Sigmoid colon (tissue), 7 donors: ENCODE measurements around the gene CACNA1C. TPM values are rescaled to one million over a fixed set of nuclear protein-coding genes. Genes with fewer than 3 reads are reported as not detected.
A peak's percentile ranks its signal among the peaks of the same experiment; 100 is the strongest.

Experiments used
- DNase-seq: peaks from one replicate; pipeline ENCODE4 v3.0.0-alpha.2; 2019
- H3K27ac ChIP-seq, 4 donors: fragments of 200-600 bp; sonication (generic); one replicate each; pipeline ENCODE4 v1.5.1; 2016 to 2019; ENCODE audit warnings: mild to moderate bottlenecking in 1 of 4
- H3K27me3 ChIP-seq, 3 donors: fragments of 200-600 bp; sonication (generic); one replicate each; pipeline ENCODE4 v1.5.1; 2019; ENCODE audit warnings: mild to moderate bottlenecking in 1 of 3
- H3K36me3 ChIP-seq, 4 donors: fragments of 200-600 bp; sonication (generic); one replicate each; pipeline ENCODE4 v1.5.1; 2016 to 2019
- H3K4me1 ChIP-seq, 4 donors: fragments of 200-600 bp; sonication (generic); one replicate each; pipeline ENCODE4 v1.5.1; 2017 to 2019
- H3K4me3 ChIP-seq, 4 donors: fragments of 200-600 bp; sonication (generic); one replicate each; pipeline ENCODE4 v1.5.1; 2017 to 2019; ENCODE audit warnings: mild to moderate bottlenecking in 2 of 4, moderate library complexity in 1 of 4
- H3K9me3 ChIP-seq, 4 donors: fragments of 200-600 bp in 3 of 4; sonication (generic) in 3 of 4; one replicate each; pipeline versions ENCODE4 v1.5.1 to v1.6.1; 2013 to 2019
- EP300 ChIP-seq, 4 donors: sonication (generic); formaldehyde crosslinking; IDR thresholded peaks; one replicate each; pipeline ENCODE4 v1.6.1; 2017; ENCODE audit warnings: antibody characterized with exemption in 4 of 4
- POLR2A ChIP-seq, 2 donors: fragments of 450-650 bp; IDR thresholded peaks; one replicate each; pipeline ENCODE4 v1.6.1; 2016; ENCODE audit warnings: antibody characterized with exemption in 2 of 2, mild to moderate bottlenecking in 2 of 2, moderate library complexity in 2 of 2
- POLR2AphosphoS5 ChIP-seq, 4 donors: sonication (generic); formaldehyde crosslinking; IDR thresholded peaks; one replicate each; pipeline ENCODE4 v1.6.1; 2017; ENCODE audit warnings: antibody characterized with exemption in 4 of 4
- WGBS, 2 donors: extraction: QIAGEN DNeasy Blood & Tissue Kit; methylation state at CpG; one replicate each; pipeline ENCODE4 v1.1.7; 2013; 5-methylcytosine and 5-hydroxymethylcytosine counted together
- intact Hi-C: fragments of 100-400 bp; cut with DNase I; formaldehyde crosslinking; loops from one replicate; pipeline ENCODE4 v1.15.1; 2023
- polyA plus RNA-seq, 3 donors: library from polyadenylated mRNA; stranded (reverse); fragments of 200-250 nt; gene quantifications; one replicate each; pipeline ENCODE4 v1.2.3, GENCODE V29; 2013
- total RNA-seq, 4 donors: library from RNA; depleted of rRNA; stranded (reverse); fragments of >200 nt; gene quantifications; one replicate each; pipeline ENCODE4 v1.1.0, GENCODE V29; 2016
- TF ChIP-seq, protein P1 (sequence below), 4 experiments: fragments of 450-650 bp in 3 of 4; fragments of 200-600 bp in 1 of 4; IDR thresholded peaks; one replicate each; pipeline ENCODE4 v1.5.1; 2016 to 2019; ENCODE audit warnings: antibody characterized with exemption in 4 of 4, mild to moderate bottlenecking in 3 of 4, moderate library complexity in 2 of 4
- donor health status: healthy with polysubstance abuse.
- donor health status: Bipolar disorder and iron deficiency.
- donor health status: healthy.

Gene CACNA1C
- total and polyA plus RNA-seq, 7 donors, result 0.46 to 213 (median 62.0) TPM

DNA sequence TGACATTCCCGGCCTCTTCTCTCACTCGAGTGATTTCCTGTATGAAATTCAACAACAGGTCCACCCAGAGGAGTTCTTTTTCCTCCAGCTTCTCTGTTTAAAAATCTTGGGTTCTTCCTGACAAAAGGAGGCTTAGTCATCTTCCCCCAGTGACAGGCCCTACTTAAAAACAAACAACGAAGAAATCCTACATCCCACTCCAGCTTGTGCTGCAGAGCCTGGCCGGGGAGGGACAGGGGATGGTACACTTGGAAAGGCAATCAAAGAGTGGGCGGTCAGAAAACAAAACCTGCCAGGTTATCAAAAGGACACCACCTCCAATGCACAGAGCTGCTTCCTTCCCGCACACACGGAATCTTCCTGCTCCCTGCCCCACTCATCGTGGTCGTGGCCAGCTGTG is 101.3 kb downstream of the CACNA1C start:
- TF ChIP-seq, protein P1, sequence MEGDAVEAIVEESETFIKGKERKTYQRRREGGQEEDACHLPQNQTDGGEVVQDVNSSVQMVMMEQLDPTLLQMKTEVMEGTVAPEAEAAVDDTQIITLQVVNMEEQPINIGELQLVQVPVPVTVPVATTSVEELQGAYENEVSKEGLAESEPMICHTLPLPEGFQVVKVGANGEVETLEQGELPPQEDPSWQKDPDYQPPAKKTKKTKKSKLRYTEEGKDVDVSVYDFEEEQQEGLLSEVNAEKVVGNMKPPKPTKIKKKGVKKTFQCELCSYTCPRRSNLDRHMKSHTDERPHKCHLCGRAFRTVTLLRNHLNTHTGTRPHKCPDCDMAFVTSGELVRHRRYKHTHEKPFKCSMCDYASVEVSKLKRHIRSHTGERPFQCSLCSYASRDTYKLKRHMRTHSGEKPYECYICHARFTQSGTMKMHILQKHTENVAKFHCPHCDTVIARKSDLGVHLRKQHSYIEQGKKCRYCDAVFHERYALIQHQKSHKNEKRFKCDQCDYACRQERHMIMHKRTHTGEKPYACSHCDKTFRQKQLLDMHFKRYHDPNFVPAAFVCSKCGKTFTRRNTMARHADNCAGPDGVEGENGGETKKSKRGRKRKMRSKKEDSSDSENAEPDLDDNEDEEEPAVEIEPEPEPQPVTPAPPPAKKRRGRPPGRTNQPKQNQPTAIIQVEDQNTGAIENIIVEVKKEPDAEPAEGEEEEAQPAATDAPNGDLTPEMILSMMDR (IDR thresholded peaks at IDR 0.05), result no peak
- peak in 1 of 4 donors; percentile 18 for TF ChIP-seq POLR2AphosphoS5 (IDR thresholded peaks at IDR 0.05)
- TF ChIP-seq EP300 (IDR thresholded peaks at IDR 0.05), result no peak
- no peak for TF ChIP-seq POLR2A (IDR thresholded peaks at IDR 0.05)
- H3K4me3 ChIP-seq, result no peak overlapping the region
- intact Hi-C loops, result no loop called here
- no peaks in the 10 kb centered on the region for H3K36me3 ChIP-seq
- no peaks in the 10 kb centered on the region for H3K9me3 ChIP-seq
- H3K27me3 ChIP-seq, result no peaks in the 10 kb centered on the region
- no peak for DNase-seq
- H3K27ac ChIP-seq, result peak overlapping the region; percentile 65 to 80 (median 74)
- WGBS, 2 donors, result 61 to 77% methylated on average over 9 of the region's 9 CpGs
- H3K4me1 ChIP-seq, result peaks cover 0 to 71% (median 53%) of the 10 kb centered on the region in 4 donors

- Histone ChIP-seq H3K9me3 (no peaks in the 10 kb centered on the region), H3K4me3 (no peak overlapping the region), H3K27ac (peak overlapping the region; percentile 65 to 80 (median 74)), H3K4me1 (peaks cover 0 to 67% (median 50%) of the 10 kb centered on the region in 4 donors), H3K36me3 (no peaks in the 10 kb centered on the region), H3K27me3 (no peaks in the 10 kb centered on the region)
- no peak for DNase-seq
- intact Hi-C loops, result no loop called here
- WGBS, 2 donors, result 93 to 96% methylated on average over 6 of the region's 6 CpGs
- TF ChIP-seq POLR2AphosphoS5 (IDR thresholded peaks at IDR 0.05) (no peak), EP300 (IDR thresholded peaks at IDR 0.05) (no peak), POLR2A (IDR thresholded peaks at IDR 0.05) (no peak)
- TF ChIP-seq, protein P1 (IDR thresholded peaks at IDR 0.05), result no peak
These were observed 101.7 kb downstream of the CACNA1C start for GRCh38 chr12:2154521-2154920.

GRCh38 chr12:2156333-2156732 is 103.5 kb downstream of the CACNA1C start:
- Histone ChIP-seq H3K27ac (peak overlapping the region in 3 of 4 donors; percentile 23 to 89 (median 80)), H3K36me3 (no peaks in the 10 kb centered on the region), H3K4me3 (no peak overlapping the region), H3K27me3 (no peaks in the 10 kb centered on the region), H3K4me1 (peaks cover 0 to 67% (median 53%) of the 10 kb centered on the region in 4 donors), H3K9me3 (no peaks in the 10 kb centered on the region)
- DNase-seq, result no peak
- 73 to 87% methylated on average over 5 of the region's 5 CpGs for WGBS, 2 donors
- no peak for TF ChIP-seq POLR2A (IDR thresholded peaks at IDR 0.05)
- no peak for TF ChIP-seq POLR2AphosphoS5 (IDR thresholded peaks at IDR 0.05)
- intact Hi-C loops, result no loop called here

DNA sequence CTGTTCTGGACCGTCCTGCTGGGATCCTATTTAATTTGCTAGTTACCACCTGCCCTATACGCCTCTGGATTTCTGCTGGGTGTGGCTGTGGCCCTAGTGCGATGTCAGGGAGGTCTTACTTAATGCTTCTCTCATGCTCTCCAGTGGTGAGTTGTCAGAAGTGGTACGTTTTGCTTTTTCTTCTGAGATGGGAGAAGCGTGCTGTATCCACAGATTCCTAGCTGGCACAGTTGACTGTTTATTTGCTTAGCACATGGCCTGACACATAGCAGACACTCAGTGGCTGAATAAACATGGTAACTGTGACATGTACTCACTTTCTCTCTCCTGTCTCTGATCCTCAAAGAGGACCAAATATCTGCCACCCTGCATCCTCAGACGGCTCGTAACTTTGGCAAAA is 107.3 kb downstream of the CACNA1C start:
- Histone ChIP-seq H3K36me3 (no peaks in the 10 kb centered on the region), H3K9me3 (no peaks in the 10 kb centered on the region), H3K4me3 (no peak overlapping the region), H3K27me3 (no peaks in the 10 kb centered on the region), H3K27ac (peak overlapping the region; percentile 76 to 89 (median 80)), H3K4me1 (peaks cover 0 to 70% (median 60%) of the 10 kb centered on the region in 4 donors)
- TF ChIP-seq EP300 (IDR thresholded peaks at IDR 0.05) (no peak), POLR2AphosphoS5 (IDR thresholded peaks at IDR 0.05) (peak in 3 of 4 donors; percentile 43 to 74 (median 44)), POLR2A (IDR thresholded peaks at IDR 0.05) (no peak)
- TF ChIP-seq, protein P1 (IDR thresholded peaks at IDR 0.05), result no peak
- intact Hi-C loops, result loop anchor here (5.0 to 10.0 kb wide), 3 partner anchors 63 to 185 kb away; no protein-coding TSS in a partner anchor
- no peak for DNase-seq
- WGBS, 2 donors, result 54 to 80% methylated on average over 7 of the region's 7 CpGs

GRCh38 chr12:2161473-2161872 is 108.7 kb downstream of the CACNA1C start:
- intact Hi-C loops, result loop anchor here (5.0 to 10.0 kb wide), 3 partner anchors 64 to 187 kb away; no protein-coding TSS in a partner anchor
- Histone ChIP-seq H3K36me3 (no peaks in the 10 kb centered on the region), H3K27me3 (no peaks in the 10 kb centered on the region), H3K27ac (peak overlapping the region; percentile 76 to 89 (median 80)), H3K9me3 (no peaks in the 10 kb centered on the region), H3K4me3 (no peak overlapping the region), H3K4me1 (peaks cover 0 to 82% (median 70%) of the 10 kb centered on the region in 4 donors)
- 29 to 70% methylated on average over 10 of the region's 10 CpGs for WGBS, 2 donors
- peak; percentile 97 for DNase-seq
- TF ChIP-seq EP300 (IDR thresholded peaks at IDR 0.05), result no peak
- TF ChIP-seq, protein P1 (IDR thresholded peaks at IDR 0.05), result no peak
- TF ChIP-seq POLR2AphosphoS5 (IDR thresholded peaks at IDR 0.05), result peak; percentile 54 to 62 (median 58)
- no peak for TF ChIP-seq POLR2A (IDR thresholded peaks at IDR 0.05)
